Measurements from ENCODE around the gene CSTB.
A peak's percentile ranks its signal among the peaks of the same experiment; 100 is the strongest.

The CSTB gene

GRCh38 chr21:43810505-43811261, 34.6 kb upstream of the CSTB start:
- peak; percentile 65 for DNase-seq

GRCh38 chr21:43809853-43810504, 33.9 kb upstream of the CSTB start:
- DNase-seq, result no peak

GRCh38 chr21:43809346-43809799, 33.3 kb upstream of the CSTB start:
- no peak for DNase-seq

DNA sequence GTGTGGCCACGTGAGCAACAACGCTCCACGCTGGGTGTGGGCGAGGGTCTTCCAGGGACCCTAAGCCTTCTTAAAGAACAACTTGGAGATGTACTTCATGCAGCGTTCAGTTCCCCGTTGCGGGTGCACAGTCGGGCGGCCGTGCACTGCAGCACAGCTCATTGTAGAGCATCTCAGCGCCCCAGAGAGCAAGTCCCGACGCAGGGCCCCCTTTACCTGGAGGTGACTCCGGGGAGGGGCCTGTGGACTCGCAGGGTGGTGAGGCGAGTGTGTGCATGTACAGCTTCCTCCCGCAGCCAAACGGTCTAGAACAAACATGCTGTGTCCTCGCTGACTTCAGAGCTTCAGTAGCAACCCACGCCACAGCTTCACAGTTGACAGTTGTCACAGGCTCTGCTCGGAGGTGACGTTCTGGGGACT, 32.7 kb upstream of the CSTB start:
- DNase-seq, result no peak

DNA sequence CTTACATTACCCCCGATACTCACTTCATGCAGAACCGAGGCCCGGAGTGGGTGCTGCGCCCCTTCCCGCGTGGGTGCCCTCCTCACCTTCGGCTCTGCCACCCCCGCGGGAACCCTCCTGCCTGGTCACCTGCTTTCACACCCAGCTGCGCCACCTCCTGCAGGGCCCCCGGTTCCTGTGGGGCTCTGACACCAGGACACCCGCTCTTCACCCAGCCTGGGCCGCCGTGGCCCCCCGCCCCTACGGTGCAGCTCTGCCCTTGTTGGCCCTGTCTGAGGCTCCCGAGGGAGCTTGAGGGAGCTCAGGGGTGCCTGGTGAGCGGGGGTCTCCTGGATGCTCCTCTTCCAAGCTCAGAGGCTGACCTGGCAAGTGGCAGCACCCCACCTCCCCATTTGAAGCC, 32.3 kb upstream of the CSTB start:
- DNase-seq, result no peak

DNA sequence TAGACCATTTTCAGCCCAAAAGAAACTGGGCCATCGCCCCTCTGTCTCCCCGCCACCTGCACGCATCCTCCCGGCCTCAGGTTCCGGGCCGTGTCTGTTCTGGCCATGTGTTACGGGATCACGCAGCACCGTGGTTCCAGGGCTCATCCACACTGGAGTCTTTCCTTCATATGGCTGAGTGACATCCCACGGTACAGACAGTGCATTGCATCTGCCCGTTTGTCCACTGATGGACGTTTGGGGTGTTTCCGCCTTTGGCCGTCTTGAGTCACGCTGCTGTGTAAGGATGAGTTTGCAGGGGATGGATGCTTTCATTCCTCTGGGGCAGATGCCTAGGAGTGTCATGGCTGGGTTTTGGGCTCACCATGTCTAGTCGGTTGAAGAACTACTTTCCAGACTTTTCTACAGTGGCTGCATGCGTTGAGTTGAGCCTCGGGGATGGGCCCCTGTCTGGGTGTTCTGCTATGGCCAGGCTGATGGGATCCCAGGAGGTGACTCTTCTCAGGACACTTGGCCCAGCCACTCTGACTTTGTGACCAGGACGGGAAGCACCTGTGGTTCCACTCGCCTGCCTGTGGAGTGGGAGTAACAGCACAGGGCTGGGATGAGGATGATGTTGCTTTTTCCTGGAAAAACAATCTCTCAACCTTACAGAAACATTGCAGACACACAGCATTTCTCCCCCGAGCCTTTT, 30.1 kb upstream of the CSTB start:
- no peak for DNase-seq

DNA sequence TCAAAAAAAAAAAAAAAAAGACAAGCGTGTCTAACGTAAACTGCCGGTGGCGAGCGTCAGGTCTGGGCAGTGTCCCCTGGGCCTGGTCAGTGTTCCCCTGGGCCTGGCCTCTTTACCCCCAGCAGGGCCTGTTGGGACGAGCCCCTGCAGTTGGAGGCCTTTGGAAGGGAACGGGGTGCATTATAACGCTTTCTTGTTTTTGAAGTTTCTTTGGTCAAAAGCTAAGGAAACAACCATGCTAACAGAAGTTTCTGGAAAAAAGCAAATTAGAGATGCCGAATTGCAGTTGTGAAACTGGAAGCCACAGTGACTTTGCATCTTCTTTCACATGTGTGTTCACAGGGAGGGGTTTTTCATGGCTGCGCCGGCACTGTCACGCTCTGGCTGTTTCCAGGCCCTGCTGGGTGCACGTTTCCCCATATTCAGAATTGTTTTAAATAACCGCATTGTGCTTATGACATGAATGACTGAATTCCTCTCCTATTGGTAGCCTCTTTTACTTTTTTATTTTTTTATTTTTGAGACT, 29.2 kb upstream of the CSTB start:
- no peak for DNase-seq

GRCh38 chr21:43803558-43804300, 27.6 kb upstream of the CSTB start:
- no peak for DNase-seq

- DNase-seq, result no peak
Observed at GRCh38 chr21:43802713-43803313, 26.7 kb upstream of the CSTB start.

DNA sequence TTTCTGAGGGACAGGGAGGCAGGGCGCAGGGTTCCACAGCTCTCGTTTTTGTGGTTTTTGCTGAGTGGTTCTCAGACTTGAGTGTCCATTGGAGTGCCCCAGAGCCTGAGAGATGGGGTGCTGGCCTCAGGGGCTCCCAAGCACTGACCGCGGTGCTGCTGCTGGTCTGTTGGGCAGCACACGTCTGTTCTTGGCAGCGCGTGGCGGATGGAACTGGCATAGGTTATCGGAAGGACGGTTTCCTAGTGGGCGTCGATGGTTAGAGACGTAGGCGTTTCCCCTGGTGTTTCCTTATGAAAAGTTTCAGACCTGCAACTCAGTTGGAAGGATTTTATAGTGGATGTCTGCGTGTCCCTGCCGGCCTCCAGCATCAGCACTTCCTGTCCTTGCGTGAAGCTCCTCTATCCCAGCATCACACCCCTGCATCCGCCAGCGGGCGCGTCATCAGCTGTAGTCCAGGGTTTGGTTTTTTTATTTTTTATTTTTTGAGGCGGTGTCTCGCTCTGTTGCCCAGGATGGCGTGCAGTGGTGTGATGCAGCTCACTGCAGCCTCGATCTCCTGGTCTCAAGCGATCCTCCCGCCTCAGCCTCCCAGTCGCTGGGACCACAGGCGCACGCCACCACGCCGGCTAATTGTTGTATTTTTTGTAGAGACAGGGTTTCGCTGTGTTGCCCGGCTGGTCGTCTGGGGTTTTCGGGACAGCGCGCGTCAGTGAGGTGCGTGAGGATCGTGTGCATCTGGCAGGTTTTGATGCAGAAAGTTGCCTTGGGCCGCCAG, 25.1 kb upstream of the CSTB start:
- DNase-seq, result no peak

GRCh38 chr21:43800566-43800965, 24.5 kb upstream of the CSTB start:
- no peak for DNase-seq

GRCh38 chr21:43800124-43800523, 24.0 kb upstream of the CSTB start:
- no peak for DNase-seq

DNA sequence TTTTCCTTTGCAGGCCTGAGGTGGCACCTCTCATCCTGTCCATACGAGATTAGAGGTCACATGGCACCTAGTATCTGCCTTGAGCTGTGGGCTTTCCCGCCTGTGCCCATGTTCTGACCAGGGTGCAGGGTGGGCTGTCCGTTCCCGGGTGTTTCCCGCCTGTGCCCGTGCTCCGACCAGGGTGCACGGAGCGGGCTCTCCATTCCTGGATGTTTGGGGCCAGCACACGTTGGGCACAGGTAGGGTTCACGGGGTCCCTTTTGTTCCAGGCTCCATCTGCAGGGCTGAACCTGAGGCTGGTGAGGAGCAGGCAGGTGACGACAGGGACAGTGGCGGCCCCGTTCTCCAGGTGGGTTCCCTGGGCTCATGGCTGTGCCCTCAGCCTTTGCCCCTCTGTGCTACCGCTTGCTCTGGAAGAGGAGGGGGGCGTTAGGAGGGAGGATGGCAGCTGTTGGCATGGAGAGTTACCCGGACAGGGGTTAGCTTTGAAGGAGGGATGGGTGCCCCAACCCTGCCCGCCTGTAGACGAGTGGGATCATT, 23.3 kb upstream of the CSTB start:
- DNase-seq, result no peak

DNA sequence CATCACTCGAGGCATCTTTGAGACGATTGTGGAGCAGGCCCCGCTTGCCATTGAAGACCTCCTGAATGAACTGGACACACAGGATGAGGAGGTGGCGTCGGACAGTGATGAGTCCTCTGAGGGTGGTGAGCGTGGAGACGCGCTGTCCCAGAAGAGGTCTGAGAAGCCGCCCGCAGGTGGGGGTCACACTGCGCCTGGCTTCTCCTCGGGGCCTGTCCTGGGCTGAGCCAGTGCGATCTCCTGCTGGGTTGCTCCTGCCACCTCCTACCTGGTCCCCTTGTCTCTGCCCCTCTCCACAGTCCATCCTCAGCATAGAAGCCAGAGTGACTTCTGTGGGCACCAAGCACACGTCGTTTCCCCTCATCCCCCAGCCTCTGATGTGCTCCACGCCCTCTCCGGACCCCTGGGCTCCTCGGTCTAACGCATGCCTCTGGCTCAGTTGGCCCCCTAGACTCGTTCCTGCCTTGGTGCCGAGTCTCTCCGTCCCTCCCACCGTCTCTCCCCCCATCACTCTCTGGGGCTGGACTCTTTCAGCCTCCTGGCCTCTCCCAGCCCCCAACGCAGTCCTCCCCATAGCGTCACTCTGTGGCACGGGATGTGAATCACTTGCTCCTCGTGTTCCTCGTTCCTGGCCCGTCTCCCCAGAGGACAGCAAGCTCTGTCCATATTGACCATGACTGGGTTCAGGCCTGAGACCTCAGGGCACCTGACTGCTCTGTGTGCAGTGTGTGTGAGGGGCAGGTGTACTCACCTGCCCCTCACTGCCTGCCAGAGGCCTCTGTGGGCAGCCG, 22.0 kb upstream of the CSTB start:
- DNase-seq, result no peak

GRCh38 chr21:43797415-43797814, 21.3 kb upstream of the CSTB start:
- no peak for DNase-seq

DNA sequence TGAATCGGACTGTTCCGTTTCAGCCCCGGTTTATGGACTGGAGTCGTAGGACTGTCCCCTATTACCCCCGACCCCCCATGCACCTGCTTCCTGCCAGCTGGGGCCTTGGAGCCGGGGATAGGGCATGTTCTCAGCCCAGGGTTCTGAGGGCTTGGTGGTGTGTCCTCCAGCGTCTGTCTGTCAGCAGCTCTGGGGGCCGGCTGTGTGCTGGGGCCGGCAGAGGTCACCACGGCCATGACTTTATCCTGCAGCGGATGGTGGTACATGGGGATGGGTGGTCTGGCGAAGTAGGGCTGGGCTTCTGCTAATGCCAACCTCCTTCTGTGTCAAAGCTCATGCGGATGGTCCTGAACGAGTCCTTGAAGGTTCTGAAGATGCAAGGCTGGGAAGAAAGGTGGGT, 18.7 kb upstream of the CSTB start:
- no peak for DNase-seq

DNA sequence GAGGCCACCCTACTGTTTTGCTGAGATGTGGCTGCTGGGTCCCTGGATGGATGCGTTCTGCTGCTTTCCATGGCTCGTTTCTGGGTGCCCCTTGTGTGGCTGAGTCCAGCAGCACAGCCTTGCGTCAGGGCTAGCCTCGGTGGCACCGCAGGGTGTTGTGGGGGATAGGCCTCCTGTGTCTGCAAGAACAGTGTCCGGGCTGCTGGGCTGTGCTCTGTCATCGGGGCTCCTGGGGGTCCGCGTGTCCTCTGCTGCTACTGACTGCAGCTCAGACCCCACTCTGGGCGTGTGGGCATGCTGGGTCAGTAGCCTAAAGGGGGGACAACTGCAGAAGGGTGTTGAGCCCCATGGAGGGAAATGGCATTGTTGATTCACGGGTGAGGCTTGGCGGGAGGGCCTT, 18.2 kb upstream of the CSTB start:
- DNase-seq, result no peak

DNA sequence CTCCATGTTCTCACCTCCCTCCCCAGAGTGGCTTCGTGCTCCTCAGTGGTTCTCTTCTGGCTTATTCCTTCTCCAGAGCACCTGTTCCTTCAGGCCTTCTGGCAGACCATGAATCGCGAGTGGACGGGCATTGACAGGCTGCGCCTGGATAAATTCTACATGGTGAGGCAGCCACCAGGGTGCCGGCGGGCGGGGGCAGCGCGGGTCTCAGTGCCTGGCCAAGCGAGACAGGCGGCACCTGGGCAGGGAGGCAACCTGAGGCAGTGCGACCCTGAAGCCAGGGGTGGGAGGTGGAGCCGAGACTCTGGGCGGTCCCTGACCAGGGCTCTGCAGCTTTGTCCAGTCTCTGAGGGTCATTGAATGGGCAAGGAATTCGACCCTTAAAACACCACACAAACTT, 17.1 kb upstream of the CSTB start:
- DNase-seq, result no peak

- DNase-seq, result no peak
Observed at GRCh38 chr21:43792406-43792805, 16.3 kb upstream of the CSTB start.

DNA sequence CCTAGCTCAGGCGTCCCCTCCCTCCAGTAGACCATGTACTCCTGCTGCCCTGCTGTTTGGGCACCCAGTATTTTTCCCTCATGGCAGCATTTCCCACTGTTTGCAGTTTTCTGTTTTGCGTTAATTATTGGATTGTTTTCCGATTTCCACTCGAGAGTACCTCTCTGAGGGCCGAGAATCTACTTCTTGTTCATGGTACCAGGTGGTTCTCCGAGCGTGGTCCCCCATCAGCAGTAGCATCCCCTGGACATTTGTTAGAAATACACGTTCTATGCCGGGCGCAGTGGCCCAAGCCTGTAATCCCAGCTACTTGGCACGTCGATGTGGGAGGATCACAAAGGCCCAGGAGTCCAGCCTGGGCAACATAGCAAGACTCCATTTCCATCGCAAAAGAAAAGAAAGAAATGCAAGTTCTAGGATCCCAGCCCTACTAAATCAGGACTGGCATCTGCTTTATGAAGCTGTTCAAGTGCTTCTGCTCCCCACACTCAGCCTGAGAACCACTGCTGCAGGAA, 14.0 kb upstream of the CSTB start:
- DNase-seq, result no peak

Measured in NCI-H2107 (cell line).